ENCODE measurements around the gene PSTPIP2. TPM values are rescaled to one million over a fixed set of nuclear protein-coding genes. Genes with fewer than 3 reads are reported as not detected.

Gene PSTPIP2
- total RNA-seq, 1 experiment from 2014 or later, result 1.9 TPM

DNA sequence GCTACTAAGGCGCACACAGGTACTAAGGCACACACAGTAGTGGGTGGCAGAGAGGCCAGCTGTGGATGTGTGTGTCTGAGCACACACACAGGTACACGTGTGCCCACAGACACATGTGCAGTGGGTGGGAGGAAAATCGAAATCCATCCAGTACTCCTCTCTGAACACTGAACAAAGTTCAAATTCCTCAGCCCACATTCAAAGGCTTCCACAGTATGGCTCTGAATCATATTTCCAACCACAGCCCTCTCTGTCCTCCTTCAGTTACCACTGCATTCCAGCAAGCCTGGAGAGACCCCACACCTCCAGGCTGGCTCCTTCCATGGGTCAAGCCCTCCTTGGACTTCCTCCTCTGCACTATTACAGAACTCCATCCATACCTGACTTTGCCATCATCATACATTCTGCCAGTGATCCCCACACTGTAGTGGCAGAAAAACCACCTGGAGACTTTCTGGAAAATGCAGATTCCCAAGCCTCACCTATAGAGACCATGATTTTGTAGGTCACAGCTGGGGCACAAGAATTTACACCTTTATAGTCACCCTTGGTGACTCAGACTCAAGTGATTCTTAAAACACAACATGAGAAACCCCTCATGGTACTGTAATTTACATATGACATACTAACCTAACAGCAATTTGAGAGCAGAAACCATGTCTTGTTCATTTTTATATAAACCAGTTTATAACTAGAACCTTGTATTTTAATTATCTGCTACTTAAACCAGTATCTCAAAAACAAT lies 136.3 kb downstream of the PSTPIP2 start:
- no peaks in the 10 kb centered on the region for H3K27me3 Mint-ChIP-seq (ENCODE audit: low read depth)
- peaks cover 14% of the 10 kb centered on the region for H3K36me3 Mint-ChIP-seq
- no peak overlapping the region for H3K27ac Mint-ChIP-seq
- POLR2A ChIA-PET, result no interaction called here
- no peaks in the 10 kb centered on the region for H3K9me3 Mint-ChIP-seq
- no peak for DNase-seq (ENCODE audit: low spot score)
- H3K4me3 Mint-ChIP-seq, result no peak overlapping the region
- CTCF ChIA-PET, result no interaction called here
- no peak for ATAC-seq
- no peaks in the 10 kb centered on the region for H3K4me1 Mint-ChIP-seq
- no peak for TF ChIP-seq ZBTB21 (CRISPR knock-in tag; IDR thresholded peaks at IDR 0.05; ENCODE audit: borderline replicate concordance)
- TF ChIP-seq, protein P1, sequence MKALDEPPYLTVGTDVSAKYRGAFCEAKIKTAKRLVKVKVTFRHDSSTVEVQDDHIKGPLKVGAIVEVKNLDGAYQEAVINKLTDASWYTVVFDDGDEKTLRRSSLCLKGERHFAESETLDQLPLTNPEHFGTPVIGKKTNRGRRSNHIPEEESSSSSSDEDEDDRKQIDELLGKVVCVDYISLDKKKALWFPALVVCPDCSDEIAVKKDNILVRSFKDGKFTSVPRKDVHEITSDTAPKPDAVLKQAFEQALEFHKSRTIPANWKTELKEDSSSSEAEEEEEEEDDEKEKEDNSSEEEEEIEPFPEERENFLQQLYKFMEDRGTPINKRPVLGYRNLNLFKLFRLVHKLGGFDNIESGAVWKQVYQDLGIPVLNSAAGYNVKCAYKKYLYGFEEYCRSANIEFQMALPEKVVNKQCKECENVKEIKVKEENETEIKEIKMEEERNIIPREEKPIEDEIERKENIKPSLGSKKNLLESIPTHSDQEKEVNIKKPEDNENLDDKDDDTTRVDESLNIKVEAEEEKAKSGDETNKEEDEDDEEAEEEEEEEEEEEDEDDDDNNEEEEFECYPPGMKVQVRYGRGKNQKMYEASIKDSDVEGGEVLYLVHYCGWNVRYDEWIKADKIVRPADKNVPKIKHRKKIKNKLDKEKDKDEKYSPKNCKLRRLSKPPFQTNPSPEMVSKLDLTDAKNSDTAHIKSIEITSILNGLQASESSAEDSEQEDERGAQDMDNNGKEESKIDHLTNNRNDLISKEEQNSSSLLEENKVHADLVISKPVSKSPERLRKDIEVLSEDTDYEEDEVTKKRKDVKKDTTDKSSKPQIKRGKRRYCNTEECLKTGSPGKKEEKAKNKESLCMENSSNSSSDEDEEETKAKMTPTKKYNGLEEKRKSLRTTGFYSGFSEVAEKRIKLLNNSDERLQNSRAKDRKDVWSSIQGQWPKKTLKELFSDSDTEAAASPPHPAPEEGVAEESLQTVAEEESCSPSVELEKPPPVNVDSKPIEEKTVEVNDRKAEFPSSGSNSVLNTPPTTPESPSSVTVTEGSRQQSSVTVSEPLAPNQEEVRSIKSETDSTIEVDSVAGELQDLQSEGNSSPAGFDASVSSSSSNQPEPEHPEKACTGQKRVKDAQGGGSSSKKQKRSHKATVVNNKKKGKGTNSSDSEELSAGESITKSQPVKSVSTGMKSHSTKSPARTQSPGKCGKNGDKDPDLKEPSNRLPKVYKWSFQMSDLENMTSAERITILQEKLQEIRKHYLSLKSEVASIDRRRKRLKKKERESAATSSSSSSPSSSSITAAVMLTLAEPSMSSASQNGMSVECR (CRISPR knock-in tag; IDR thresholded peaks at IDR 0.05; ENCODE audit: borderline replicate concordance), result no peak
- no peak for TF ChIP-seq ESRRA (CRISPR knock-in tag; IDR thresholded peaks at IDR 0.05; ENCODE audit: borderline replicate concordance)
- TF ChIP-seq CBFB (CRISPR knock-in tag; IDR thresholded peaks at IDR 0.05; ENCODE audit: low read depth), result no peak
- TF ChIP-seq ZNF317 (CRISPR knock-in tag; IDR thresholded peaks at IDR 0.05; ENCODE audit: borderline replicate concordance, low read depth), result no peak
- TF ChIP-seq, protein P2, sequence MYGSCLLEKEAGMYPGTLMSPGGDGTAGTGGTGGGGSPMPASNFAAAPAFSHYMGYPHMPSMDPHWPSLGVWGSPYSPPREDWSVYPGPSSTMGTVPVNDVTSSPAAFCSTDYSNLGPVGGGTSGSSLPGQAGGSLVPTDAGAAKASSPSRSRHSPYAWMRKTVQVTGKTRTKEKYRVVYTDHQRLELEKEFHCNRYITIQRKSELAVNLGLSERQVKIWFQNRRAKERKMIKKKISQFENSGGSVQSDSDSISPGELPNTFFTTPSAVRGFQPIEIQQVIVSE (CRISPR knock-in tag; IDR thresholded peaks at IDR 0.05; ENCODE audit: borderline replicate concordance), result no peak
- no peak for TF ChIP-seq IRF2 (CRISPR knock-in tag; IDR thresholded peaks at IDR 0.05; ENCODE audit: borderline replicate concordance, low read depth)
- no peak for TF ChIP-seq PREB (CRISPR knock-in tag; IDR thresholded peaks at IDR 0.05; ENCODE audit: borderline replicate concordance)
- no peak for TF ChIP-seq FOXK1 (CRISPR knock-in tag; IDR thresholded peaks at IDR 0.05)
- no peak for TF ChIP-seq TEAD4 (CRISPR knock-in tag; IDR thresholded peaks at IDR 0.05)
- no peak for TF ChIP-seq JUN (CRISPR knock-in tag; IDR thresholded peaks at IDR 0.05)
- no peak for TF ChIP-seq NFATC4 (CRISPR knock-in tag; IDR thresholded peaks at IDR 0.05)
- no peak for TF ChIP-seq ZNF263 (CRISPR knock-in tag; IDR thresholded peaks at IDR 0.05; ENCODE audit: low read depth)

Other genes starting within 250 kb of the PSTPIP2 start
- gene SIGLEC15, start 246.6 kb downstream of the PSTPIP2 start, total RNA-seq (2021), result 0.30 to 0.48 TPM in 2 of 3 replicates, not detected in the other
- 19.2 to 22.7 TPM (median 20.7 TPM) in 3 replicates for gene EPG5, start 104.9 kb downstream of the PSTPIP2 start, total RNA-seq (2021)
- gene ATP5F1A, start 26.0 kb upstream of the PSTPIP2 start, total RNA-seq (2021), result 818 to 834 TPM (median 825 TPM) in 3 replicates
- 58.7 to 68.3 TPM (median 68.1 TPM) in 3 replicates for gene HAUS1, start 32.1 kb upstream of the PSTPIP2 start, total RNA-seq (2021)